Coronary artery (tissue), 2 donors: ENCODE measurements around the gene COL4A1.

ENCODE experiments used
- DNase-seq: peaks from one replicate; pipeline ENCODE4 v3.0.0-alpha.2; 2017; ENCODE audit warnings: low spot score
- H3K27ac ChIP-seq, 2 donors: fragments of 200-600 bp; sonication (generic); one replicate each; pipeline ENCODE4 v1.5.1; 2016 to 2019
- H3K4me3 ChIP-seq: fragments of 200-600 bp; sonication (generic); 2 replicates; pipeline ENCODE4 v1.5.1; 2016; ENCODE audit warnings: mild to moderate bottlenecking, moderate library complexity
- TF ChIP-seq, protein P1 (sequence below): fragments of 200-600 bp; sonication (generic); IDR thresholded peaks from one replicate; pipeline ENCODE4 v1.5.1; 2019; ENCODE audit warnings: antibody characterized with exemption

Gene COL4A1

DNA sequence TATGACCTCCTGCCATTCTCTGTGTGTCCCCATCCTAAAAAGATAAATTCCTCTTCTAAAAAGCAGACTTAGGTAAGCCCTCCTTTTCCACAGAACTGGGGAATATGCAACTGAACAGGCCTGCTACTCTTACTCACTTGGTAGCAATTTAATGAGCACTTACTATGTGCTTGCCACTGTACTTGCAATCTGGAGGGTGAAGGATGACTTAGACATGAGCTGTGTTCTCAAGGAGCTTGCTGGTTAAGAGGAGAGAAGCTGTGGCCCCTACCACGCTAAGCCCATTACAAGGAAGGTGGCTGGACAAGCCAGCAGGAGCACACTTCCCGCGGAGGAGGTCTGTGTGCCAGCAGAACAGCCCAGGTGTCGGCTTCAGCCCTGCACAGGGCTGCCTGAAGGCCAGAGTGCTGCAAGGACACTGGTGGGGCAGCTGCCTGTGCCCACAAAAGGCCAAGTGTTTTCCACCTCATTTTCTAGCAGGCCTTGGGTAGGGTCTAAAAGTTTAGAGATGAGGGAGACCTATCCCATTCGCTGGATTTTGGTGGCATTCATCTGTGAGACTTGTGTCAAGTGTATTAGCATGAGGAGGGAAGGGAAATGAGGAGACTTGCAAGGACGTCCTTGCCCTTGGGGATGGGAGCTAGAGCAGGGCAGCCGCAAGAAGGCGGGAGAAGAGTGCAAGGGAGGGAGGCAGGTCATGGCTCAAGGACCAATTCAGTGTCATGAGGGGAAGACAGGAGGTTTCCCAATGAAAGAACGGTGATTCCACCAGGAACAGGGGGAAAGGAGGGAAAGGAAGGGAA lies 52.0 kb downstream of the COL4A1 start:
- Histone ChIP-seq H3K27ac (peak overlapping the region; percentile 82 to 95), H3K4me3 (no peak overlapping the region)
- TF ChIP-seq, protein P1, sequence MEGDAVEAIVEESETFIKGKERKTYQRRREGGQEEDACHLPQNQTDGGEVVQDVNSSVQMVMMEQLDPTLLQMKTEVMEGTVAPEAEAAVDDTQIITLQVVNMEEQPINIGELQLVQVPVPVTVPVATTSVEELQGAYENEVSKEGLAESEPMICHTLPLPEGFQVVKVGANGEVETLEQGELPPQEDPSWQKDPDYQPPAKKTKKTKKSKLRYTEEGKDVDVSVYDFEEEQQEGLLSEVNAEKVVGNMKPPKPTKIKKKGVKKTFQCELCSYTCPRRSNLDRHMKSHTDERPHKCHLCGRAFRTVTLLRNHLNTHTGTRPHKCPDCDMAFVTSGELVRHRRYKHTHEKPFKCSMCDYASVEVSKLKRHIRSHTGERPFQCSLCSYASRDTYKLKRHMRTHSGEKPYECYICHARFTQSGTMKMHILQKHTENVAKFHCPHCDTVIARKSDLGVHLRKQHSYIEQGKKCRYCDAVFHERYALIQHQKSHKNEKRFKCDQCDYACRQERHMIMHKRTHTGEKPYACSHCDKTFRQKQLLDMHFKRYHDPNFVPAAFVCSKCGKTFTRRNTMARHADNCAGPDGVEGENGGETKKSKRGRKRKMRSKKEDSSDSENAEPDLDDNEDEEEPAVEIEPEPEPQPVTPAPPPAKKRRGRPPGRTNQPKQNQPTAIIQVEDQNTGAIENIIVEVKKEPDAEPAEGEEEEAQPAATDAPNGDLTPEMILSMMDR = no peak
- DNase-seq = peak; percentile 68

DNA sequence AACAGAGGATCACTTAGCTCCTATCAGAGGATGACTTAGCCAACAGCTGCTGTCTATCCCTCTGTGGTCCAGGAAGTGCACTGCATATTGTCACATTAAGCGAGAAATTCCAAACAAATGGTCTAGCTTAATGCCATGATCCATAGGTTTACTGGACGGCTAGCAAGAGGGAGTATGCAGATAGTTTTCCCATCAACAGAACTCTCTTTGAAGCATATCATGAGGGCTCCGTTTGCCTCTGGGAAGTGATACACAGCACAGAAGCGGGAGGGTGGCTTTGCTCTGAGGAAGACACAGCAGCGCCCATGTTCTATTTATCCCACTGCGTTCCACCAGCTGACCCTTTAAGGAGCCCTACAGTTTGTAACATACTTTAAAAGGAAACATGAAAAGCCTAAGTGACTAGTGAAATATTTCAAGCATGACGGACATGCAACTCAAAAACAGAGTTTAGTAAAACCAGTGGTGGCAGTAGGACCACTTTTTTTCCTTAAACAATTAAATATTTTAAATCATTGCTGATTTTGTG lies 52.7 kb downstream of the COL4A1 start:
- Histone ChIP-seq H3K4me3 (no peak overlapping the region), H3K27ac (peak overlapping the region; percentile 82 to 95)
- TF ChIP-seq, protein P1 = no peak
- DNase-seq = peak; percentile 74

DNA sequence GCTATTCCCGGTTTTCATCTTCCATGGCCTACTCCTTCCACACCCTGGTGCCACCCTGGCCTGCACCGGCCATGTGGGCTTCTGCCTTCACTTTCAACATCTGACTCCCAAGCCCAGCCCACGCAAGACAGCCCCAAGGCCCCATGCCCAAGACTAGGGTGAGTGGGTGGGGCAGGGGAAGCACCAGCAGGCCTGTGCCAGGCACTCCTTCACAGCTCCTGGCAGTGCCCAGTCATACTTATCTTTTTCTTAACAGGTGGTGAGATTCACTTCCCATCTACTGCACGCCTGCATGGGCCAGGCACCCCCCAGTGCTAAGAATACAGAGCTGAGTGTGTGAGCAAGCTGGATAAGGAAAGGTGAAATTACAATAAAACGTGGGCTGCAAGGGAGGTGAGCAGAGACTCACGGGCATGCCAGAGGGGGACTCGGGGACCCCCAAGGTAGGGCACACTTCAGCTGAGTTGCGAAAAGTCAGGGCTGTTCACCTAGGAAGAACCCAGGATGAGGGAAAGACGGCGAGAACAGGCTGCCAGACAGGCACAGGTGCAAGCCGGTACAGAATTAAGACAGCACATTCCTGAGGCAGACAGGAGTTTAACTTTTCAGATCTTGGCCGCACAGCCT lies 55.7 kb downstream of the COL4A1 start:
- DNase-seq = peak; percentile 71
- peak overlapping the region; percentile 94 to 96 for H3K27ac ChIP-seq
- TF ChIP-seq, protein P1 = no peak

DNA sequence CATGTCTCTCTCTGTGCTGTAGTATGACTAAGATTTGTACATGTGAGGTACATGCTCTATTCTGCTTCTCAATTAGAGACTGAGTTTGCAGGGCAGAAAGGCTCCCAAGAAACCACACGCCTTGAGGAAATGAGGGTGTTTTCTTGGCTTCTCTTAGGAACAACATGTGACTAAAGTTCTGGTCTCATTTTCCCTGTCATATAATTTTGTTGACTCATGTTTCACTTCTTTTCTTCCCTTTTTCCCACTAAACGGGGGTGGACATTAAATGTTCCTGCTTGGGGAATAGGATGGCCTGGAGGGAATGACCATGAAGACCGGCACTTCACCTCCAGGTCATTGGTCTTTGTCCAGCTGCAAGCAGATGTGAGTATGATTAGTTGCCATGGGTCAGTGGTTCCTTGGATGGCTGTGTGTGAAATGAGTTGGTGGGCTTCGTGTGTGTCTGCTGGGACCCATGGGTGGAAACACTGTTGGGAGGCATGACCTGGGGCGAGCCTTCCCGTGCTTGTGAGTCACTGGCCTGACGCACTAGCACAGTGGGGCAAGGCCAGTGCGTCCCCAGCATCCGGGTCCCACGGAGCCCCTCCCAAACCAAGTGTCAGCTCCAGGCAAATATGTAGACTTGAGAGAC lies 56.6 kb downstream of the COL4A1 start:
- H3K27ac ChIP-seq = peak overlapping the region; percentile 94 to 96
- peak; percentile 90 for DNase-seq
- TF ChIP-seq, protein P1 = no peak
- peak overlapping the region; percentile 46 for H3K4me3 ChIP-seq

More for the DNA sequence above, 55.7 kb downstream of the COL4A1 start:
- peak overlapping the region; percentile 46 for H3K4me3 ChIP-seq

DNA sequence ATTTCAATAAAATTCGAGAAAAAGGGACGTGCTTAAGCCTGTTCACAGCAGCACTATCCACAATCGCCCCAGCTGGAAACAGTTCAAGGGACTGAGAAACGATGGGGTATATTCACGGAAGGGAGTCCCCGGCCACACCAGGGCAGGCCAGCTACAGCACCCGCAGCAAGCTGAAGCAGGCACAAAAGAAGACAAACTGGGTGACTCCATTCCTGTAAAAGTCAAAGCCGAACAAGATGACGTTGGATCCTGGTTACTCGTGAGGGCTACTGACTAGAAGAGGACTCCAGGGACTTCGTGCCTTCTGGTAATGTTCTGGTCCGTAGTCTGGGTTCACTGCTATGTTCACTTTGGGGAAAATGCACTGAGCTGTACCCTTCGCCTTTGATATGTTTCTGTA lies 57.6 kb downstream of the COL4A1 start:
- H3K27ac ChIP-seq = peak overlapping the region; percentile 94 to 96
- TF ChIP-seq, protein P1 = no peak
- no peak for DNase-seq

DNA sequence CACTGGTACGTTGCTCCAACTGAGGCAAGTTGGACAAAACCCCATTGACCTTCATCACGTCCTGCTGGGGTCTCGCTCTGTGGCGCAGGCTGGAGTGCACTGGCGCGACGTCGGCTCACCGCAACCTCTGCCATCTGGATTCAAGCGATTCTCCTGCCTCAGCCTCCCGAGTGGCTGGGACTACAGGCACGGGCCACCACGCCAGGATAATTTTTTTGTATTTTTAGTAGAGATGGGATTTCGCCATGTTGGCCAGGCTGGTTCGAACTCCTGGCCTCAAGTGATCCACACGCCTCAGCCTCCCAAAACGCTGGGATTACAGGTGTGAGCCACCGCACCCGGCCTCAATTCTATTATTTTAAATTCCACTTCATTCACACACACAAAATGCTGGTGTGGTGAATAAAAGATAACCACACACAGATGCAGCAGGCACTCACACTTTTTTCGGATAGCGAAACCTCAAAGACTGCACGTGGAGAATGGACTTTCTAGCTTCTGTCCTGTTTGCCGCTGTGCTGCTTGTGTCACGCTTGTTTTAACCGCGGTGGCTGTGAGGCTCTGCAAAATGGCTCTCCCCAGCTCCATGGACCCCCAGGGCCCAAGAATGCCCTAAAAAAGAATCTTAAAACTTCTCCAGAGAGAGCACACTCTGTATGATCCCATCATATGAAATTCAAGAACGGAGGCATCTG lies 58.4 kb downstream of the COL4A1 start:
- DNase-seq = peak; percentile 73
- Histone ChIP-seq H3K4me3 (peak overlapping the region; percentile 36), H3K27ac (peak overlapping the region; percentile 94 to 96)
- TF ChIP-seq, protein P1 = no peak

More for the DNA sequence above, 57.6 kb downstream of the COL4A1 start:
- H3K4me3 ChIP-seq = no peak overlapping the region
